A549 (cell line): ENCODE data around the gene UTP18.

ENCODE experiments used
- HDAC2 ChIP-seq: fragments of 200-600 bp; sonication (generic); IDR thresholded peaks from 2 replicates; pipeline ENCODE4 v1.6.1; 2016
- TP53 ChIP-seq: fragments of 250-450 bp; sonication (Bioruptor Pico); IDR thresholded peaks from 2 replicates; pipeline ENCODE4 v1.5.0; 2021; ENCODE audit warnings: mild to moderate bottlenecking, moderate library complexity
- TF ChIP-seq, protein P1 (sequence below): fragments of >200 bp; sonication (Bioruptor Twin); formaldehyde crosslinking; IDR thresholded peaks from 3 replicates; pipeline ENCODE4 v1.5.1; 2016
- TF ChIP-seq, protein P2 (sequence below): fragments of 200-600 bp; sonication (generic); IDR thresholded peaks from 2 replicates; pipeline ENCODE4 v1.6.1; 2016; ENCODE audit warnings: antibody characterized with exemption, mild to moderate bottlenecking, moderate library complexity
- TF ChIP-seq, protein P3 (sequence below): IDR thresholded peaks from 2 replicates; pipeline ENCODE4 v1.6.1; 2012; ENCODE audit warnings: low read depth, borderline replicate concordance
- TF ChIP-seq, protein P4 (sequence below): fragments of >200 bp; sonication (Bioruptor Twin); formaldehyde crosslinking; IDR thresholded peaks from 3 replicates; pipeline ENCODE4 v1.6.1; 2016

DNA sequence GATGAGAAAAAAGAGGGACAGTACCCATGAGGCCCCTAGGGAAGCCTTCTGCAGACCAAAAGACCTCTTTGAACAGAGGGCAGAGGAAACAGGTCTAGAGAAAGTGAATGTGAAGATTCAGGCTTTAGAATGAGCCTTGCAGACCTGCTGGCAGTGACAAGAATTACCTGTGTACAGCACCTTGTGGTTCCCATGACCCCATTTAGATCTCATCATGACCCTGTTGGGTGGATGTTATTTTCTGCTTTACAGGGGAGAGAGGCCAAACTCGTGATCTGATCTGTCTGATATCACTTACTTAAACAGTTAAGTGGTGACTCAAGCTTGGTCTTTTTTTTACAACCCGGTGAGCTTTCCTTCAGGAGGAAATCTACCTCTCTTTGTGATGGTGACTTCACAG, 81.9 kb downstream of the UTP18 start:
- TF ChIP-seq, protein P1, sequence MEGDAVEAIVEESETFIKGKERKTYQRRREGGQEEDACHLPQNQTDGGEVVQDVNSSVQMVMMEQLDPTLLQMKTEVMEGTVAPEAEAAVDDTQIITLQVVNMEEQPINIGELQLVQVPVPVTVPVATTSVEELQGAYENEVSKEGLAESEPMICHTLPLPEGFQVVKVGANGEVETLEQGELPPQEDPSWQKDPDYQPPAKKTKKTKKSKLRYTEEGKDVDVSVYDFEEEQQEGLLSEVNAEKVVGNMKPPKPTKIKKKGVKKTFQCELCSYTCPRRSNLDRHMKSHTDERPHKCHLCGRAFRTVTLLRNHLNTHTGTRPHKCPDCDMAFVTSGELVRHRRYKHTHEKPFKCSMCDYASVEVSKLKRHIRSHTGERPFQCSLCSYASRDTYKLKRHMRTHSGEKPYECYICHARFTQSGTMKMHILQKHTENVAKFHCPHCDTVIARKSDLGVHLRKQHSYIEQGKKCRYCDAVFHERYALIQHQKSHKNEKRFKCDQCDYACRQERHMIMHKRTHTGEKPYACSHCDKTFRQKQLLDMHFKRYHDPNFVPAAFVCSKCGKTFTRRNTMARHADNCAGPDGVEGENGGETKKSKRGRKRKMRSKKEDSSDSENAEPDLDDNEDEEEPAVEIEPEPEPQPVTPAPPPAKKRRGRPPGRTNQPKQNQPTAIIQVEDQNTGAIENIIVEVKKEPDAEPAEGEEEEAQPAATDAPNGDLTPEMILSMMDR: no peak
- TF ChIP-seq, protein P2, sequence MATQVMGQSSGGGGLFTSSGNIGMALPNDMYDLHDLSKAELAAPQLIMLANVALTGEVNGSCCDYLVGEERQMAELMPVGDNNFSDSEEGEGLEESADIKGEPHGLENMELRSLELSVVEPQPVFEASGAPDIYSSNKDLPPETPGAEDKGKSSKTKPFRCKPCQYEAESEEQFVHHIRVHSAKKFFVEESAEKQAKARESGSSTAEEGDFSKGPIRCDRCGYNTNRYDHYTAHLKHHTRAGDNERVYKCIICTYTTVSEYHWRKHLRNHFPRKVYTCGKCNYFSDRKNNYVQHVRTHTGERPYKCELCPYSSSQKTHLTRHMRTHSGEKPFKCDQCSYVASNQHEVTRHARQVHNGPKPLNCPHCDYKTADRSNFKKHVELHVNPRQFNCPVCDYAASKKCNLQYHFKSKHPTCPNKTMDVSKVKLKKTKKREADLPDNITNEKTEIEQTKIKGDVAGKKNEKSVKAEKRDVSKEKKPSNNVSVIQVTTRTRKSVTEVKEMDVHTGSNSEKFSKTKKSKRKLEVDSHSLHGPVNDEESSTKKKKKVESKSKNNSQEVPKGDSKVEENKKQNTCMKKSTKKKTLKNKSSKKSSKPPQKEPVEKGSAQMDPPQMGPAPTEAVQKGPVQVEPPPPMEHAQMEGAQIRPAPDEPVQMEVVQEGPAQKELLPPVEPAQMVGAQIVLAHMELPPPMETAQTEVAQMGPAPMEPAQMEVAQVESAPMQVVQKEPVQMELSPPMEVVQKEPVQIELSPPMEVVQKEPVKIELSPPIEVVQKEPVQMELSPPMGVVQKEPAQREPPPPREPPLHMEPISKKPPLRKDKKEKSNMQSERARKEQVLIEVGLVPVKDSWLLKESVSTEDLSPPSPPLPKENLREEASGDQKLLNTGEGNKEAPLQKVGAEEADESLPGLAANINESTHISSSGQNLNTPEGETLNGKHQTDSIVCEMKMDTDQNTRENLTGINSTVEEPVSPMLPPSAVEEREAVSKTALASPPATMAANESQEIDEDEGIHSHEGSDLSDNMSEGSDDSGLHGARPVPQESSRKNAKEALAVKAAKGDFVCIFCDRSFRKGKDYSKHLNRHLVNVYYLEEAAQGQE: no peak
- TF ChIP-seq TP53 (CRISPR knock-in tag) (no peak), HDAC2 (no peak)
- TF ChIP-seq, protein P3, sequence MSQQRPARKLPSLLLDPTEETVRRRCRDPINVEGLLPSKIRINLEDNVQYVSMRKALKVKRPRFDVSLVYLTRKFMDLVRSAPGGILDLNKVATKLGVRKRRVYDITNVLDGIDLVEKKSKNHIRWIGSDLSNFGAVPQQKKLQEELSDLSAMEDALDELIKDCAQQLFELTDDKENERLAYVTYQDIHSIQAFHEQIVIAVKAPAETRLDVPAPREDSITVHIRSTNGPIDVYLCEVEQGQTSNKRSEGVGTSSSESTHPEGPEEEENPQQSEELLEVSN: no peak
- TF ChIP-seq, protein P4, sequence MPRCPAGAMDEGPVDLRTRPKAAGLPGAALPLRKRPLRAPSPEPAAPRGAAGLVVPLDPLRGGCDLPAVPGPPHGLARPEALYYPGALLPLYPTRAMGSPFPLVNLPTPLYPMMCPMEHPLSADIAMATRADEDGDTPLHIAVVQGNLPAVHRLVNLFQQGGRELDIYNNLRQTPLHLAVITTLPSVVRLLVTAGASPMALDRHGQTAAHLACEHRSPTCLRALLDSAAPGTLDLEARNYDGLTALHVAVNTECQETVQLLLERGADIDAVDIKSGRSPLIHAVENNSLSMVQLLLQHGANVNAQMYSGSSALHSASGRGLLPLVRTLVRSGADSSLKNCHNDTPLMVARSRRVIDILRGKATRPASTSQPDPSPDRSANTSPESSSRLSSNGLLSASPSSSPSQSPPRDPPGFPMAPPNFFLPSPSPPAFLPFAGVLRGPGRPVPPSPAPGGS: no peak
